Smooth muscle cell (in vitro differentiated cells): ENCODE results near the gene TKT. TPM values are rescaled to one million over a fixed set of nuclear protein-coding genes. Genes with fewer than 3 reads are reported as not detected.

Experiments
- DNase-seq: peaks from one replicate; lab custom pipeline; 2025; ENCODE audit not compliant: unreplicated experiment; lab: John Stamatoyannopoulos, UW
- H2AFZ ChIP-seq: fragments of 200-600 bp; sonication (generic); 2 replicates; pipeline ENCODE4 v1.6.0; 2016; ENCODE audit warnings: antibody characterized with exemption, low read depth, mild to moderate bottlenecking
- H3F3A ChIP-seq: fragments of 200-600 bp; sonication (generic); 2 replicates; pipeline ENCODE4 v1.6.0; 2017; ENCODE audit warnings: antibody characterized with exemption, low read depth
- H3K27ac ChIP-seq: fragments of 200-600 bp; sonication (generic); 2 replicates; pipeline ENCODE4 v1.5.1; 2016; ENCODE audit warnings: low read depth, mild to moderate bottlenecking
- H3K27me3 ChIP-seq: fragments of 200-600 bp; sonication (generic); 2 replicates; pipeline ENCODE4 v1.6.1; 2016; ENCODE audit warnings: low read depth, mild to moderate bottlenecking
- H3K36me3 ChIP-seq: fragments of 200-600 bp; sonication (generic); 2 replicates; pipeline ENCODE4 v1.5.1; 2016; ENCODE audit warnings: low read depth
- H3K4me1 ChIP-seq: fragments of 200-600 bp; sonication (generic); 2 replicates; pipeline ENCODE4 v1.5.1; 2016; ENCODE audit warnings: low read depth
- H3K4me2 ChIP-seq: fragments of 200-600 bp; sonication (generic); 2 replicates; pipeline ENCODE4 v1.6.0; 2016; ENCODE audit warnings: mild to moderate bottlenecking
- H3K4me3 ChIP-seq: fragments of 200-600 bp; sonication (generic); 2 replicates; pipeline ENCODE4 v1.5.1; 2016; ENCODE audit warnings: mild to moderate bottlenecking
- H3K79me2 ChIP-seq: fragments of 200-600 bp; sonication (generic); 2 replicates; pipeline ENCODE4 v1.6.0; 2016; ENCODE audit warnings: low read depth, mild to moderate bottlenecking
- H3K9ac ChIP-seq: fragments of 200-600 bp; sonication (generic); 2 replicates; pipeline ENCODE4 v1.6.0; 2016; ENCODE audit warnings: low read depth
- H3K9me3 ChIP-seq: fragments of 200-600 bp; sonication (generic); replicated peaks from 2 replicates; pipeline ENCODE4 v1.5.1; 2016; ENCODE audit warnings: low read depth
- H4K20me1 ChIP-seq: fragments of 200-600 bp; sonication (generic); 2 replicates; pipeline ENCODE4 v1.6.0; 2016; ENCODE audit warnings: low read depth
- CTCF ChIP-seq: fragments of 200-600 bp; sonication (generic); IDR thresholded peaks from 2 replicates; pipeline ENCODE4 v1.5.1; 2017; ENCODE audit warnings: borderline replicate concordance, mild to moderate bottlenecking, antibody characterized with exemption; ENCODE audit not compliant: insufficient read depth, poor library complexity, severe bottlenecking
- WGBS: methylation state at CpG from one replicate; pipeline ENCODE4 v1.1.7; 2016; ENCODE audit warnings: low lambda C conversion rate; 5-methylcytosine and 5-hydroxymethylcytosine counted together
- polyA plus RNA-seq: library from polyadenylated mRNA; unstranded; fragments of >200 nt; fragmentation: Nextera tagmentation; extraction: Ambion mirVana; gene quantifications from 2 replicates; pipeline ENCODE4 v1.2.1, GENCODE V29; 2016
- total RNA-seq: library from RNA; depleted of rRNA; stranded (reverse); fragments of >200 nt; gene quantifications from 2 replicates; pipeline ENCODE4 v1.2.3, GENCODE V29; 2014

Gene TKT
- total RNA-seq: 106 and 138 TPM in 2 replicates
- 124 and 144 TPM in 2 replicates for polyA plus RNA-seq

GRCh38 chr3:53255775-53256703 lies at the start of gene TKT:
TSS of gene TKT (minus strand) at chr3:53256022. CDS start at chr3:53255942, 80 bp downstream.
- DNase-seq: peak; percentile 56
- H3F3A ChIP-seq: peaks cover 9% of the 10 kb centered on the region
- H4K20me1 ChIP-seq: peaks cover 44% of the 10 kb centered on the region
- H3K36me3 ChIP-seq: no peaks in the 10 kb centered on the region
- H3K9me3 ChIP-seq: no peaks in the 10 kb centered on the region
- peak within 1 kb of the TSS; percentile 98 for H3K4me3 ChIP-seq
- H3K27me3 ChIP-seq: no peaks in the 10 kb centered on the region
- H2AFZ ChIP-seq: peak within 1 kb of the TSS; percentile 49
- 25% methylated on average over 34 of the region's 66 CpGs for WGBS
- TF ChIP-seq CTCF: no peak
- peak within 1 kb of the TSS; percentile 71 for H3K9ac ChIP-seq
- peaks cover 45% of the 10 kb centered on the region for H3K79me2 ChIP-seq
- peaks cover 31% of the 10 kb centered on the region for H3K4me1 ChIP-seq
- H3K27ac ChIP-seq: peak within 1 kb of the TSS; percentile 60
- peak within 1 kb of the TSS; percentile 100 for H3K4me2 ChIP-seq

GRCh38 chr3:53303957-53304356 lies 48.1 kb upstream of the TKT start:
- Histone ChIP-seq H3K36me3 (peaks cover 14% of the 10 kb centered on the region), H3K9ac (no peak overlapping the region), H3K9me3 (no peaks in the 10 kb centered on the region), H3K27ac (no peak overlapping the region), H2AFZ (no peak overlapping the region), H3K4me2 (no peak overlapping the region), H4K20me1 (peaks cover 22% of the 10 kb centered on the region), H3K79me2 (peaks cover 5% of the 10 kb centered on the region), H3F3A (peaks cover 6% of the 10 kb centered on the region), H3K27me3 (no peaks in the 10 kb centered on the region), H3K4me1 (no peaks in the 10 kb centered on the region), H3K4me3 (no peak overlapping the region)
- WGBS: 98% methylated on average over 3 of the region's 3 CpGs
- no peak for TF ChIP-seq CTCF
- DNase-seq: no peak

- H3K27me3 ChIP-seq: no peaks in the 10 kb centered on the region
- no peak overlapping the region for H3K4me3 ChIP-seq
- peaks cover 6% of the 10 kb centered on the region for H3F3A ChIP-seq
- H3K4me2 ChIP-seq: no peak overlapping the region
- H3K27ac ChIP-seq: no peak overlapping the region
- H3K79me2 ChIP-seq: peaks cover 5% of the 10 kb centered on the region
- H3K9me3 ChIP-seq: no peaks in the 10 kb centered on the region
- no peak for DNase-seq
- no peak overlapping the region for H3K9ac ChIP-seq
- 91% methylated on average over 3 of the region's 3 CpGs for WGBS
- peaks cover 17% of the 10 kb centered on the region for H3K36me3 ChIP-seq
- H3K4me1 ChIP-seq: no peaks in the 10 kb centered on the region
- TF ChIP-seq CTCF: no peak
- H4K20me1 ChIP-seq: peaks cover 26% of the 10 kb centered on the region
- H2AFZ ChIP-seq: no peak overlapping the region
These were observed 47.7 kb upstream of the TKT start for GRCh38 chr3:53303549-53303948.
